ENCODE data around the gene NME9.
A peak's percentile ranks its signal among the peaks of the same experiment; 100 is the strongest.

Gene NME9

DNA sequence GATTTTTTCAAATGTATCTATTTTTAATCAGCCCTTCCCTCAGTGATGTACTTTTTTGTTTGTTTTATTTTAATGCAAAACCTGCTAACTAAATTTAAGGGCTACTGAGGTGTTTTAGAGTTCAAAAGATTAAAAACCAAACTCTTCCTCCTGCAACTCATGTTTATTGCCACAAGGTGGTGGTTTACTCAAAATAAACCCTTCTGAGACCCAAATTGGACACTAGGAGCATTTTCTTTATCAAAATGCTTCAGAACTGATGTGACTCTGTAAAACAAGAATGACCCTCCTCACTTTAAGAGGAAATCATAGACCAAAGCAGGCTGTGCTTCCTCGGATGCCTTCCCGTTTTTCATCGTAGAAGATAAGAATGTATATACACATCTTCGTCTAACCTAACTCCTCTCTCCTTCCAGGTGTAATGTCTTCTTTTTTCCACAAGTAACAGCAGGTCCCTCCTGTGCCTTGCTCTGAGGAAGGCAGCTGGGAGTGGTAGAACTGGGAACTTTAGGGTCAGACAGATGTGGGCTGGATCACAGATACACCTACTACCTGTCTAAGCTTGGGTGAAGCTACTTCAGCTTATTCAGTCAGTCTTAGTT lies 2.9 kb upstream of the NME9 start:
- peak; percentile 25 for DNase-seq (ENCODE audit: low read depth)

DNA sequence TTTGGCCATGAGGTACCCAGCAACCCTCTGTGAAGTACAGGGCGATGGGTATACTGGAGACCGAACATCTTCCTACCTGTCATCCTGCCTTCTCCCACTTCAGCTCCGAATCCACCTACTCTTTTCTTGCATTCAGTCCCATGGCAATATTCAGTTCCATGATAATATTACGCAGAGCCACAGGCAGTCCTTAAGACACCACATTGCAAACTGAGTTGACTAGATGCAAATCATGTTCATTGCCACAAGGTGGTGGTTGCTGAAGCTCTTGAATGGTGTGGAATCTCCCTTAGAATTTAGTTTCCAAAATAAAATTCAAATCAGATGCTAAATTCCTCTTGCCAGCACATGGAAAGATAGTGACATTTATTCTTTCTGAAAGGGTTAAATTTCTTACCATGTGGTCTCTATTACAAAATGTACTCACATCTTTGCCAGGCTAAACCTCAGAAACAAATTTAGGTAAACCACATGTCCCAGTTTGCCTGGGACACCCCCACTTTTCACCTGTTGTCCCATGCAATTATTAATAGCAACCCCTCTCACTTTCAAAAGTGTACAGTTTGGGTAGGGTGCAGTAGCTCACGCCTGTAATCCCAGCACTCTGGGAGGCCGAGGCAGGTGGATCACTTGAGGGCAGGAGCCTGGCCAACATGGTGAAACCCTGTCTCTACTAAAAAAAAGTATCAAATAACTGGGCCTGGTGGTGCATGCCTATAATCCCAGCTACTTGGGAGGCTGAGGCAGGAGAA lies 1.7 kb upstream of the NME9 start:
- peak; percentile 12 for DNase-seq (ENCODE audit: low read depth)

DNA sequence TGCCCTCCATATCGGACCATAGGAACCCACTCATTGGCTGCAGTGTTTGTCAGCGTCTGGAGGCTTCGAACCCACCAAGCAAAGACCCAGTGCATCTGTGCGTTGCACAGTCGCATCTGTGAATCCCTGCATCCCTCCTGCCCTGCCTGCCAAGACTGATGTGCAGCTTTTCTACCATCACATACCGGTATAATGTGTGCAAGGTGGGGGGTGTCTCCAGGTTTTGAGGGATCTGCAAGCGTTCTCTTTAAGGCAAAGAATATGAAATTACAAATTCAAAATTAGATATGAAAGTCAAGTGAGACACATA lies 288 bp upstream of the NME9 start:
- no peak for DNase-seq (ENCODE audit: low read depth)

DNA sequence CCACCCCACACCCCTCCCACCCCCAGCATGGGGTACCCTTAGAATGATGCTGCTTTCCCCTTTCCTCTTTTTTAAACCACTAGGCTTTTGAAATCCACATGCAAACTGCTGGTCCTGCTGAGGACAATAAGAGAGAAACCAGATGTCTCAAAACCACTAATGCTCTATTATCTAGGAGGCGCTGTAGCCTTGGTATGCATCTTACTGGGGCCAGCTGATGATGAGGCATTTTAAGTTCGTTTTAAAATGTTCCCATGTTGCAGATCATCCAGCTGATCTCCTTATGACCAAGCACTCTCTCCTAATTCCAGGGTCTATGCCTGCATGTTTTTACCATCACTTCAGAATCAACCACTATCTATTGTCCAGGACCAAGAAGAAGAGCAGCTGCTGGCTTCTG lies 1.3 kb downstream of the NME9 start:
- no peak for DNase-seq (ENCODE audit: low read depth)

DNA sequence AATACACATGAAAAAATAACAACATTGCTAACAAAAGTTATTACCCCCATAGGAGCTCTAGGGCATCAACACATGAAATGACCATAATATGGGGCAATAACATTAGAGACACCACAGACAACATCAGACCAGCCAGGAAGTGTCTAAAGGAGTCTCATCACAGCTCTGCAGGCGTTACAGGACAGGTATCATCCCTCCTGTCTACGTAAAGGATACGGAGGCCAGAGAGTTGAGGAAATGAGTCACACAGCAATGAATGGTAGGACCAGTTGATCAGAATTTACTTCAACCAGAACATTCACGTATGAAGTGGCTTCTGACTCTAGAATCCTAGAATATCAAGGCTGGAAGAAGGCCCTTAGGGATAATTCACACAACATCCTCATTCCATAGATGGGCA lies 1.8 kb downstream of the NME9 start:
- no peak for DNase-seq (ENCODE audit: low read depth)

DNA sequence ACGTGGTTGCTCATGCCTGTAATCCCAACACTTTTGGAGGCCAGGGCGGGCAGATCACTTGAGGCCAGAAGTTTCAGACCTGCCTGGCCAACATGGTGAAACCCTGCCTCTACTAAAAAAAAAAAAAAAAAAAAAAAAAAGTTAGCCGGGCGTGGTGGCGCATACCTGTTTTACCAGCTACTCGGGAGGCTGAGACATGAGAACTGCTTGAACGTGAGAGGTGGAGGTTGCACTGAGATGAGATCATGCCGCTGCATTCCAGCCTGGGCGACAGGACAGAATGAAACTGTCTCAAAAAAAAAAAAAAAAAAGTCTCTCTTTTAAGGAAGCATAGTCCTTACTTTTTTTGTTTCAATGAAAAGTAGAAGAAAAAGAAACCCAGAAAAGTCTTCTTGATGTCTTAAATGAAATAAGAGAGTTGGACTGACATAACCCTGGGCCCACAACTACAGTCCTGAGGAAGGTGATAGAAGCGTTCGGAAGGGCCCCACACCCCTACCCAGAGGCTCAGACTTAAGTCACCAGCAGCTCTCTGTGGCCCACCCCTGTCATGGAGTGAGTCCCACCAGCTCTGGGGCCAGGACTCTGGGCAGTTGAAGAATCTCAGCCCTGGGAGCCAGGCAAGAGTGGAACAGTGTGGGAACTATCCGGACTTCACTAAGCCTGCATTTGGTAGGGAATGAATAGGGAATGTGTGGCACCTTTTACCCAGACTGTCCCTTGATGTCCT lies 2.6 kb downstream of the NME9 start:
- DNase-seq (ENCODE audit: low read depth) = no peak

DNA sequence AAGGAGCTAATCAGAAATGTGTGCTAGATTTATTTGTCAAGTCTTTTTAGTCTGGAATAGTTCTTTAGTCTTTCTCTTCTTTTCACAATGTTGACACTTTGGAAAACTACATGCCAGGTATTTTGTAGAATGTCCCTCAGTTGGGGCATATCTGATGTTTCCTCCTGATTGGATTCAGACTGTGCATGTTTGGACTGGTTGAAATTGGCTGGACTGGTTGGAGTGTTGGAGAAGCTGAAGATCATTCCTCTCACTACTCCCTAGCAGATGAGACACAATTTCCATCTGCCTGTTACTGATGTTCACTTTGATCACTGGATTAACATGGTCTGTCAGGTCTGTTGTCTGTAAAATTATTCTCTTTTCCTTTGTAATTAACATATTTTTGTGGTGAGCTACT lies 3.7 kb downstream of the NME9 start:
- no peak for DNase-seq (ENCODE audit: low read depth)

DNA sequence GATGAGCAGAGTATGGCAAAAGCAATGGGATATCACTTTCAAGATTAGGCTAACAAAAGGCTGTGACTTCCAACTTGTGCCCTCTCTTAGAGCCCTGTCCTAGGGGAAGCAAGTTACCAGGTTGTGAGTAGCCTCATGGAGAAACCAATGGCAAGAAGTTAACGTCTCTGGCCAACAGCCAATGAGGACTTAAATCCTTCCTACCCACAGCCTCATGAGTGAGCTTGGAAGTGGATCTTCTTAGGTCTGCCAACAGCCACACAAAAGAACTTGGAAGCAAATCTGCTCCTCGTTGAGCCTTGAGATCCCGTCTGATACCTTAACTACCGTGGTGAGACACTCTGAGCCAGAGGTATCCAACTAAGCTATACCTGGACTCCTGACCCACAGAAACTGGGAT lies 5.7 kb downstream of the NME9 start:
- DNase-seq (ENCODE audit: low read depth) = no peak

DNA sequence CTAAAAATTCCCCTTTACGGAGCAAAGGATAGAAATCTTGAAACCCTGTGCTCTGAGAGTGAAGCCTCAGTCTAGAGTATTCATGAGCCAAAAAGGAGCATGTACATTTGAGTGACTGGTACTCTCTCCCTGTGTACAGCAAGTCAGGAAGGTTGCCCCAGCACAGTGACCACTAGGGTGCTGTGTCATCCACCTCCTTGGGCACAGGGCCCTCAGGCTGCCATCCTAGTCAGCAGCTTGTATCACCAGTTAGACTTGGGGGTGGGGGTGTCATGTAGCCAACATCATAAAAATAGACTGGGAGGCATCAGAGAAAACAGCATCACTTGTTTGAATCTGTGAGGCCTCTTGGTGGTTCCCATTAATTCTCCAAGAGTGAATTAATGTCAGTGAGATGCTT lies 12.0 kb downstream of the NME9 start:
- no peak for DNase-seq (ENCODE audit: low read depth)

DNA sequence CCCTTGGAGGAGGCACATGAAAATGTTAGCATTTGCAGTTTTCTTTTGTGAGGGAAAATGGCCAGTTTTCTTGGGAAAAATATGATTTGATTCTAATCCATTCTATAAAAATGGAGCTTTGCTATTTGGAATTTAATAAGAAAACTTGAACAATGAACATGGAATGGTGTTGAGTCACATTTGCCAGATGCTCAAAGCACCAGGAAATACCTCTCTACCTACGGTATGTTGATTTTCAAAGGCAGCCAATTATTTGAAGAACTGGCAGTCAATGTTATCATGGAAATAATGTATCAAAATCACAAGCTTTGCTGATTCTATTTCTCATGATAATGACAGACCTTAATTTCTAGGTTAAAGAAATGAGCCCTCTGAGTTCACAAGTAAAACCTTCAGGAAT lies 14.9 kb downstream of the NME9 start:
- no peak for DNase-seq (ENCODE audit: low read depth)

DNA sequence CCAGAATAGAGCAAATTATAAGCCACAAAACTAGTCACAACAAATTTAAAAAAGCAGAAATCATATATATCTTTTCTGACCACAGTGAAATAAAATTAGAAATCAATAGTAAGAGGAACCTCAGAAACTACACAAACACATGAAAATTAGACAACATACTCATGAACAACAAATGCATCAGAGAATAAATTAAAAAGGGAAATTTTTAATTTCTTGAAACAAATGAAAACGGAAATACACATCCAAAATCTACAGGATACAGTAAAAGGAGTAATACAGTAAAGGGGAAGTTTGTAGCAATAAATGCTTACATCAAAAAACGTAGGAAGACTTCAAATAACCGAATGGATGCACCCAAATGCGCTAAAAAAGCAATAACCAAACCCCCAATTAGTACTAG lies 19.2 kb downstream of the NME9 start:
- DNase-seq (ENCODE audit: low read depth) = no peak

DNA sequence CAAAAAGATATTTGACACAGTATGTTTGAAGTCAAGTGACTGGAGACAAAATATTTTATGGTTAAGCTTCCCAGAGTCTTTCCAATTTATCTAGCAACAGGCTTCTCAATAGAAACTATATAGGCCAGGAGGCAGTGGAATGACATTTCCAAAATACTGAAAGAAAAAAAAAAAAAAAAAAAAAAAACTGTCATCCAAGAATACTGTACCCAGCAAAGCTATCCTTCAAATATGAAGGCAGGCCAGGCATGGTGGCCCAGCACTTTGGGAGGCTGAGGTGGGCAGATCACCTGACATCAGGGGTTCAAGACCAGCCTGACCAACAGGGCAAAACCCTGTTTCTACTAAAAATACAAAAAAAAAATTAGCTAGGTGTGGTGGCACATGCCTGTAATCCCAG lies 20.9 kb downstream of the NME9 start:
- no peak for DNase-seq (ENCODE audit: low read depth)

DNA sequence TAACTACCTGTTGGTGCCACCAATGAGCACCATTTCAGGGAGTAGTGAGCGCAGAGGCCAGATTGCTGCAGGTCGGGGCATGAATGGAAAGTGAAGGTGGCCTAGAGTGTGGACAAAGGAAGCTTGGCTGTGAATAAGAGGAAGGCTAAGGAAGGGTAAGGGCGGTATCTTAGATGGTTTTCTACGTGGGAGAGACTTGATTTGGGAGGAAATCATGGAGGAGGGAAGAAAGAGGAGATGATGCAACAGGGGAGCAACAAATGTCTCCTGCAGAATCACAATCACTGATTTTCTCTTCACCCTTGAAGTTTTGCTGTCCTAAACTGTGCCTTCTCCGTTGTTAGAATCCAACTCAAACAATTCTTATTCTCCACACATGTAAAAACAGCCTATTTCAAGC lies 21.8 kb downstream of the NME9 start:
- no peak for DNase-seq (ENCODE audit: low read depth)

DNA sequence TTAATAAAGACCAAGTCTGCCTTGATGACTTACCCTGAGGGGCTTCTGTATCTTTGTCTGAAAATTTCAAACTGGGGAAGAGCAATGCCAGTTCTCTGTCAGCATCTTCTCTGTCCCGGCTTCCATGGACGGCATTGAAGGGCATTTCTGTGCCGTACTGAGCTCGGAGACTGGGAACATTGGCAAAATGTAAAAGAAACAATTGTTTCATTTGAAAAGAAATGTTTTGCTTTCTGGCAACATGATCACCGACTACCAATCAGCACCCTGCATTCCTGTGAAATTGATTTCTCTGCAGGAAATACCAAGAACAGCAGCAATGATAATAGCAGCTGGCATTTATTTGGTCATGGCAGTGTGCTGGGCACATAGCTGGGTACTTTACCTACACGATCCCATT lies 26.2 kb downstream of the NME9 start:
- no peak for DNase-seq (ENCODE audit: low read depth)

DNA sequence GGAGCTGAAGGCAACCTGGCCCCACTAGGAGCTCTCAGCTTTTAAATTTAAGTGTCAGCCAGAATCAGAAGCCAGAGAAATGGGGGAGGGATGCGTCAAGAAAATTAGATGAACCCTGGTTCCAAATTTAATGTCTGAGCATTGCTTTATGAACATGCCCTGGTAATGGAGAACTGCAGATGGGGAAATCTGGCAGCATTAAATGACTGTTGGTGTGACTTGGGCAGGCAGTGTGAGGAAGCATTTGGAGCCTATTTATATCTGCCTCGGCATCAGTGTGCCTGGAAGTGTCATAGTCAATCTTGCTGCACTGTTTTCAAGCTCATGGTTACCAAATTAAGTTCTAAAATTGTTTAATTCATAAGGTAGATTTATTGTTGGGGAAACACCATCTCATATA lies 29.0 kb downstream of the NME9 start:
- no peak for DNase-seq (ENCODE audit: low read depth)

DNA sequence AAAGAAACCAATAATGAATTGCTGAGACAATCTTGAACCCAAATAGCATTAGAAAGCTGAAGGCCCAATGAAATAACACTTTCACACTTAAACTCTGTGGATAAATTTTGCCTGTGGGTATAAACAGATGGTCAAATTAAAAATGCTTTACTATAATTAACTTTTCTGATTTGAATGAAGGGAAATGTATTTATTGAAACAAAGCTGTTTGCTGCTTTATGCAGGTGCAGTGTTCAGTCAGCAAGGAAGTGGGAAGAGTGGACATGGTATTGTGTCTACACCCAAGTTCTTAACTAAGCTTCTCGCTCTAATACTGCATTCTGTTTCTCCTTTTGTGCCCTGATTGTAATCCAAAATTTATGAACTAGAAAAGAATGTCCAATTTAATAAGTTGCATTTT lies 31.8 kb downstream of the NME9 start:
- no peak for DNase-seq (ENCODE audit: low read depth)

DNA sequence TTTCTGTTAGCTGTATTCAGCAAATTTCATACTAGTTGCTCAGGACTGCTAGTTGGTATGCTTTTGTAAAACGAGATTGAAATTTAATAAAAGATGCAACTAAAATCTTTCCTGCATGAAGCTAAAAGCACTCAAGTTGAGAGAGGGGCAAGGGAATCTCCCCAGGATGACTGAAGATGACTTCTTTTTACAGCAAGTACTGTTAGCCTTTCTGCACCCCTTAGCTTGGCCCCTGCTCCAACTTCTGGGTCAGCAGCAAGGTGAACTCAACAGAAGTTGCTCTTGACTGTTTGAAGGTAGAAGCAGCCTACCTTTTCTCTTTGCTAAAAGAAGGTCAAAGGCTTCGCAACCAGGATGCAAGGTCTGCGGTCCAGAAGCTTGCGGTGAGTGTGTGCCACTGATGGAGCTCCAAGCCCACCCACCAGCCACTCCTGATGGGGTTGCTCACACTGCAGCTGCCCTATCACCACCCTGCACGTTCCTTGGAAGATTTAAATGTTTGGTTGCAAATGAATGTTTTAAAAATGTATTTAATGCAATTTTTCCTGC lies 32.5 kb downstream of the NME9 start:
- DNase-seq (ENCODE audit: low read depth) = no peak

DNA sequence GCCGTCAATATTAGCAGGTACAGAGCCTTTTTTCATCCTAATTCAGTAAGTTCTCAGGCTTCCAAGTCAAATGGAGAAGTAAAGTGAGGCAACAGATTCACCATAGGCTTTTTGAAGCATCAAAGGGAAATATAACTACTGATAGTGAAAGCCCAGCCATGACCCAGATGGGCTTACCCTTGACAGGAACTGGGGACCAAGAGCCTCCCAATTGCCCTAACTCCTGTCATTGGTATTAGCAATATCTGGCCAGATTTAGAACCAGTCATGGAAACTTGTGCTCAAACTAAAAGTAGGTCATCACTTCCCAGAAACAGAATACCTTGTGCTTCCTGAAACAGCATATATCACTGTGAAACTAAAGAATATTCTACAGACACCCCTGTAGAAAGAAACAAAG lies 33.0 kb downstream of the NME9 start:
- DNase-seq (ENCODE audit: low read depth) = no peak

DNA sequence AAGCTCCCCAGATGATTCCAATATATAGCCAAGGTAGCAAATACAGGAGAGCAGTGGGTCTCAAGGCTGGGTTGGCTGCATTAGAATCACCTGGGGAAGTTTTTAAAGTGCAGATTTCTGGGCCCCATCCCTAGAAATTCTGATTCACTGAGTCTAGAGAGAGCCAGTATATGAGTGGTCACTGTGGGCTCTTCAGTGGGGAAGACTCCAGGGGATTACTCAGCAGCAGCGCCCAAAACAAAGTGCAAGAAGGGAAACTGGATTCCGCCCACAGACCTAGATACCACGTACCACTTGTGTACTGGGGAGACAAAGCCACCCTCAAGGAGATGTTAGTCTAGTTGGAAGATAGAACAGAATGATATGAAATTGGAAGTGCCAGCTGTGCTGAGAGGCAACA lies 40.0 kb downstream of the NME9 start:
- DNase-seq (ENCODE audit: low read depth) = no peak

DNA sequence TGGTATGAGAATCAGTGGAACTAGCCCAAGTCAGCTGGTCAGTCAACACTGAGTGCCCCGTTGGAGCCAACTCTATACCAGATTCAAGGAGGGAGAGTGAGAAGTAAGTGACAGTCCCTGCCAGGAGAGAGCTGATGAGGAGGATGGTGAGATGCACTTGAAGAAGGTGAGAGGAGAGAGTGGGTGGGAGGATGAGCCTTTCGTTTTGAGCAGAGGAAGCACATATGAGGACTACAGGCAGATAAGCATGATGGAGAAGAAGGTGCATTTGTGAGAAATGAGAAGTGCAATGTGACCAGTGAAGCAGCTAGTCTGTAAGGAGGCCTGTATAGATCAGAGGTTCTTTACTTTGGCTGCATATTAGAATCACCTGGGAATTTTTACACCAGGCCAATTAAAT lies 40.4 kb downstream of the NME9 start:
- no peak for DNase-seq (ENCODE audit: low read depth)

DNA sequence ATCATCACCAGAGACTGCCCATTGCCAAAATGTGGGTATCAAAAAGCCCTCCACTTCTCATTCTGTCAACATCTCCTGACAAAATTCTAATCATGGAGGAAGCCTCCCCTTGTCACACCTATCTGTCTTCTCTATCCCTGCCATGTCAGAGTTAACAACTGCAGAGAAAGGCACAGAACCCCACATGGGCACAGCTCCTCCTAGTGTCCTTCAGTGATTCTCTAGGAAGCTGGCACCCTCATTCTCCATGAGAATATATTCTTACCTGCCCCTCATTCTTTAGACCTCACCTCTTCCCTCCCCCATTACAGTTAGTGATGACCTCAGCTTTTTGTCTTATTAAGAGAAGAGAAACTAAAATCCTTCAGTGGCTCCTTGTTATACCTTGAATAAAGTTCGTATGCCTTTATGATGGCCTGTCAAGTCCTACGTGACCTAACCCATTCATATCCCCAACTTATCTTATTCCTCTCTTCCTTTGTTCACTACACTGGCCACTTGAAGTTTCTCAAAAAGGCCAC lies 44.6 kb downstream of the NME9 start:
- no peak for DNase-seq (ENCODE audit: low read depth)

DNA sequence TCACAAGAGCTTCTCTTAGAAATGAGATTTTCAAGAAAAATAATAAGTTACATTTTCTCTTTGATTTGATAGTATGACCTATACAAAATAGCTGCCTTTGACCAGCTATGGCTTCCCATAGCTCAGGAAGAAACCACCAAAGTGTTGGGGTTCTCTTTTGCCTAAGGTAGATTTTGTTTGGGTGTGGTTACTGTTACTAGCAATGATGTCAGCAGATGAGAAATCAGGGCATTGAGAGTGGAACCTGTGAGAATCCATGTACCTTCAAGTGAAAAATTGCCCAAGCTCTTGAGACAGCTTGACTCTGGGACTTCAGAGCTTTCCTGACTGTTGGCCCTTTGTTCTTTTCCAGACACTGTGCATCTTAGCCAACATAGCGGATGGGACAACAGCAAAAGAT lies 45.6 kb downstream of the NME9 start:
- no peak for DNase-seq (ENCODE audit: low read depth)

DNA sequence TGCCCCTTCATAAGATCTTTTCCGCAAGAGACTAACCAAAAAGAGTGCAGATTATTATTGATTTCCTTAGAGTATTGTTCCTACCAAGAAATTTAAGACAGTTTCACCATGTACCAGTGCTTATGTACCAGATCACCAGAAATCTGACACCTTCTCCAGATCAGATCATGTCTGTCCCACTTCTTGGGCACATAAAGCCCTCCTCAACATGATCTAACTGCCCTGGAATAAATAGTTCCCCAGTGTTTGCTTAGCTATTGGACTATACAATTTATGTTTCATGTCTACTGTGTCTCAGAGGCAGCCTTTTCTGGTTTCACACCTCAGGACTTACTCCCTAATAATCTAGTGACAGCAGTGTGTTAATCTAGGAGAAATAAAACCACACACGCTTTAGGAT lies 46.8 kb downstream of the NME9 start:
- no peak for DNase-seq (ENCODE audit: low read depth)
